SK-N-SH treated with all-trans-retinoic acid at 6 μM for 48 hours (cell line): ENCODE measurements around the gene BAIAP3.

Experiments
- ARNTL ChIP-seq: fragments of 450-650 bp; formaldehyde crosslinking; IDR thresholded peaks from 2 replicates; pipeline ENCODE4 v1.5.0; 2020; ENCODE audit warnings: low read depth, mild to moderate bottlenecking, moderate library complexity, borderline replicate concordance
- BACH2 ChIP-seq: fragments of 250-450 bp; sonication (Bioruptor Pico); IDR thresholded peaks from 2 replicates; pipeline ENCODE4 v1.9.0; 2021; ENCODE audit warnings: mild to moderate bottlenecking, borderline replicate concordance
- CREB5 ChIP-seq: fragments of 250-450 bp; sonication (Bioruptor Pico); IDR thresholded peaks from 2 replicates; pipeline ENCODE4 v1.5.1; 2020; ENCODE audit warnings: low read depth, mild to moderate bottlenecking, moderate library complexity
- ESRRG ChIP-seq: fragments of 250-450 bp; sonication (Bioruptor Pico); IDR thresholded peaks from 2 replicates; pipeline ENCODE4 v1.6.1; 2021; ENCODE audit warnings: mild to moderate bottlenecking
- PATZ1 ChIP-seq: fragments of 250-450 bp; sonication (Bioruptor Pico); IDR thresholded peaks from 2 replicates; pipeline ENCODE4 v1.8.0; 2020; ENCODE audit warnings: mild to moderate bottlenecking, moderate library complexity, borderline replicate concordance
- PPARA ChIP-seq: fragments of 250-450 bp; sonication (Bioruptor Pico); IDR thresholded peaks from 2 replicates; pipeline ENCODE4 v1.5.0; 2020; ENCODE audit warnings: mild to moderate bottlenecking, borderline replicate concordance
- TCF4 ChIP-seq: fragments of 250-450 bp; sonication (Bioruptor Pico); IDR thresholded peaks from 2 replicates; pipeline ENCODE4 v1.8.0; 2021; ENCODE audit warnings: mild to moderate bottlenecking, moderate library complexity, borderline replicate concordance
- TOX ChIP-seq: fragments of 250-450 bp; sonication (Bioruptor Pico); IDR thresholded peaks from 2 replicates; pipeline ENCODE4 v1.8.0; 2021; ENCODE audit warnings: mild to moderate bottlenecking, moderate library complexity, borderline replicate concordance
- ZC3H10 ChIP-seq: fragments of 250-450 bp; sonication (Bioruptor Pico); IDR thresholded peaks from 2 replicates; pipeline ENCODE4 v1.5.1; 2021; ENCODE audit warnings: mild to moderate bottlenecking, moderate library complexity
- ZFP3 ChIP-seq: fragments of 250-450 bp; sonication (Bioruptor Pico); IDR thresholded peaks from 2 replicates; pipeline ENCODE4 v1.5.0; 2020; ENCODE audit warnings: mild to moderate bottlenecking, moderate library complexity
- ZFP30 ChIP-seq: fragments of 450-650 bp; formaldehyde crosslinking; IDR thresholded peaks from 2 replicates; pipeline ENCODE4 v1.5.0; 2022; ENCODE audit warnings: mild to moderate bottlenecking, moderate library complexity
- ZNF8 ChIP-seq: fragments of 450-650 bp; formaldehyde crosslinking; IDR thresholded peaks from 2 replicates; pipeline ENCODE4 v1.5.0; 2020; ENCODE audit warnings: mild to moderate bottlenecking, moderate library complexity

DNA sequence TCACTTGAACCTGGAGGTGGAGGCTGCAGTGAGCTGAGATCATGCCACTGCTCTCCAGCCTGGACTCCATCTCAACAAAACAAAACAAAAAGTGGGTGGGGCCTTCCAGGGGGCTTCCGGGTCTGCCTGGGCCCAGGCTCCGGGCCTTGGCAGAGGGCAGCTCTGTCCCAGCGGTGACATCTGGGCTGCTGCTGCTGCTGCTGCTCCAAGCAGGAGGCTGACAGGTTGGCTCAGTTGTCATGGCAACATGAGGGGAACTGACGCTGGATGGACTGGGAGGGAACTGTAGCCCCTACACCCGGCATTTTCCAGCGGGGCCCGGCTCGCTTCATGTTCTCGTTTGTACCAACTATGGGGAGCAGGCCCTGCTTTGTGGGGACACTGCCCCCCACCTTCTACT, 4.0 kb downstream of the BAIAP3 start:
- no peak for TF ChIP-seq BACH2 (CRISPR knock-in tag)
- TF ChIP-seq PPARA: no peak
- no peak for TF ChIP-seq ZFP3 (CRISPR knock-in tag)
- TF ChIP-seq PATZ1 (CRISPR knock-in tag): no peak
- TF ChIP-seq ZC3H10 (CRISPR knock-in tag): no peak
- TF ChIP-seq ZFP30 (CRISPR knock-in tag): no peak
- no peak for TF ChIP-seq ZNF8 (CRISPR knock-in tag)
- TF ChIP-seq CREB5: no peak
- no peak for TF ChIP-seq TOX (CRISPR knock-in tag)
- TF ChIP-seq ESRRG: no peak
- TF ChIP-seq ARNTL: no peak
- no peak for TF ChIP-seq TCF4 (CRISPR knock-in tag)
